HPDE6-E6E7 (cell line): ENCODE measurements around the gene MVB12B.
"Not testable (repeated sequence)": the region's sequence is repeated elsewhere in the genome, so short reads cannot be mapped to it uniquely, and the experiment has no call there.

Experiments used
- DNase-seq: peaks from one replicate; pipeline ENCODE4 v3.0.0; 2011; ENCODE audit warnings: missing footprints; ENCODE audit errors: extremely low spot score

MVB12B gene, protein sequence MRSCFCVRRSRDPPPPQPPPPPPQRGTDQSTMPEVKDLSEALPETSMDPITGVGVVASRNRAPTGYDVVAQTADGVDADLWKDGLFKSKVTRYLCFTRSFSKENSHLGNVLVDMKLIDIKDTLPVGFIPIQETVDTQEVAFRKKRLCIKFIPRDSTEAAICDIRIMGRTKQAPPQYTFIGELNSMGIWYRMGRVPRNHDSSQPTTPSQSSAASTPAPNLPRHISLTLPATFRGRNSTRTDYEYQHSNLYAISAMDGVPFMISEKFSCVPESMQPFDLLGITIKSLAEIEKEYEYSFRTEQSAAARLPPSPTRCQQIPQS

DNA sequence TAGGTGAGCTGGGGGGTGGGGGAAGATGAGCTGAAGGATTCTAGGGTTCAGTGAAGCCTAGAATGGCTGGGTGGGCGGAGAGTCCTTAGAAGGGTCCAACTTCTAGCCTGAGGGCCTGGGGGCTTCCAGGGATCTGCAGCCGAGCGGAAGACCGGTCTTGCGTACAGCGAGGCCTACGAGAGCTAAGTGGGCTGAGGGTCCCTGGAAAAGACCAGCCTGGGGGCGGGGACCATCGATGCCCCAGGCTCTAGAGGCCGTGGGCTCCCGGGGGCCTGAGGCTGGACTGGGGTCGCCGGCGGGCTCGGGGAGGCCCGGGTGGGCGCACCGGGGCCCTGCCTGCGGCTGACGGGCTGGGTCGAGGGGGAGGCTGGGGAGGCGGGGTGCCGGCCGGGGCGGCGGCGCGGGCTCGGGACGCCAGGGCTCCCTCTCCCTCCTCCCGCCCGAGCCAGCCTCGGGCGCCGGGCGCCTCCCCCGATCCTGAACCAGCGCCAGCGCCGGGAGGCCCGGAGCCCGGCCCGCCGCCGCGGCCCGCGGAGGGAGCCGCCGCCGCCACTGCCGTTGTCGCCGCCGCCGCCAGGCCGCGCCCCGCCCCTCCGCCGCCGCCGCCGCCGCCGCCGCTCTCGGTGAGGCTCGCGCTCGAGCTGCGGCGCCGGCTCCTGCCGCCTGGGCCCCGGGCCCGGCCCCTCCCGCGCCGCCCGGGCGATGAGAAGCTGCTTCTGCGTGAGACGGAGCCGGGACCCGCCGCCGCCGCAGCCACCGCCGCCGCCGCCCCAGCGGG, at the start of gene MVB12B:
TSS of gene MVB12B (plus strand) at position 602 of the 778 bp plus-strand sequence. CDS start at position 703, 101 bp downstream.
- peak; percentile 33 for DNase-seq

DNA sequence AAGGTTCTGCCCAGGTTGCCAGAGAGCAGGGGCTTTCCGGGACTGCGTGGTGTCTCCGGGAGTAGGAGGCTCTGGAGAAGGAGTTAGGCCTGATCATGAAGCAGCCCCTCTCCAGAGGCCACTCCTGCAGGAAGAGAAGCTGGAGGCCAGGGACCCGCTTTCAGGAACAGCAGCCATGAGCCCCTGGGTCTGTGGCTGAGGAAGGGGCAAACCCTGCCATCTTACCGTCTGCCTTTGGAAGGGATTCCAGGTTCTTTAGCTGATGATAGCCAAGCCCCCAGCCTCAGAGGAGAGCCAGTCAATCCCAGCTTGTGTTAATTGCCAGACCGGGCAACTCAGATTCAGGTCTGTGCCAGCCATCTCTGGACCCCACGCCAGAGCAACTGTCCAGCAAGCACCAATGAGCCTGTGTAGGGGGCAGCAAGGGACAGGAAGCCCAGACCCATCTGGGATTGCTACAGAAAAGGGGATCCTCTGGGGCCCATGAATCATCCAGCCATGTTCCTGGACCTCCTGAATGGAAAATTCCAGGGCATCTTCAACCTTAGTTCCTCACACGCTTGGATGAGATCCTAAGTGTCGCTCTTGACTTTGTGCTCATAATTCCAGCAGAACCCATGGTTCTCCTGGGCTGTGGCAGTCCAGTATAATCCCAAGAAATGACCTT, 42.7 kb upstream of the MVB12B start:
- DNase-seq, result no peak

DNA sequence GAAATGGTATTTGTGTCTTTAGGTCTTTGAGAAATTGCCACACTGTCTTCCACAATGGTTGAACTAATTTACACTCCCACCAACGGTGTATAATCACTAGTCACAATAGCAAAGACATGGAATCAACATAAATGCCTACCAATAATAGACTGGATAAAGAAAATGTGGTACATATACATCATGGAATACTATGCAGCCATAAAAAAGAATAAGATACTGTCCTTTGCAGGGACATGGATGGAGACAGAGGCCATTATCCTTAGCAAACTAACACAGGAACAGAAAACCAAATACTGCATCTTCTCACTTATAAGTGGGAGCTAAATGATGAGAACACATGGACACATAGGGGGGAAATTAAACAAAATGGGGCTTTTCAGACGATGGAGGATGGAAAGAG, 41.0 kb upstream of the MVB12B start:
- not testable (repeated sequence) for DNase-seq

DNA sequence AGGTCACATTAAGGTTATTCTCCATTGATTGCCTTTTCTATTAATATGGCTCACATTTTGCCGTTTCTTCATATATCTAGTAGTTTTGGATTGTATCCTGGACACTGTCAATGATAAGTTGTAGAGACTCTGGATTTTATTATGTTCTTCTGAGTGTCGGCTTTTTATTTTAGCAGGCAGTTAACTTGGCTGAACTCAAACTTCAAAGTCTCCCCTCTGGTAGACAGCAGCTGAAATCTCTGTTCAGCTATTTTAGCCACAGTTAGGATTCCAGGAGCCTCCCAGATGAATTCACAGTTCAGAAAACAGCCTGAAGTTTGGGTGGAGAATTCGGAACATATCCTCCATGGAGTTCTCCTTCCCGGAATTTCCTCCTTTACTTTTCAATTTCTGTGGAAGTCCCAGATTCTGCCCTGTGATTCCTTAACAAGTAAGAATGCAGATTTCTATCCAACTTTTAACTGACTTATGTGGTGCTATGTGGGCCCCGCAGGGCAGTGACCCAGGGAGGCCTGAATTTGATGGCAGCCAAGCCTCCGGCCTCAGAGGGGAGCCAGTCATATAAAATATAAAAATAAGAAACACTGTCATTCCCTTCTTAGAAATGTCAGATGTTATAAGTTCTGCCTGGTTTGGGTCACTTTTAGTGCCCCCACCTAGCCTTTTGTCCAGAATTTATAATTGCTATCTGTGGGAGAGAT, 39.3 kb upstream of the MVB12B start:
- DNase-seq, result no peak

DNA sequence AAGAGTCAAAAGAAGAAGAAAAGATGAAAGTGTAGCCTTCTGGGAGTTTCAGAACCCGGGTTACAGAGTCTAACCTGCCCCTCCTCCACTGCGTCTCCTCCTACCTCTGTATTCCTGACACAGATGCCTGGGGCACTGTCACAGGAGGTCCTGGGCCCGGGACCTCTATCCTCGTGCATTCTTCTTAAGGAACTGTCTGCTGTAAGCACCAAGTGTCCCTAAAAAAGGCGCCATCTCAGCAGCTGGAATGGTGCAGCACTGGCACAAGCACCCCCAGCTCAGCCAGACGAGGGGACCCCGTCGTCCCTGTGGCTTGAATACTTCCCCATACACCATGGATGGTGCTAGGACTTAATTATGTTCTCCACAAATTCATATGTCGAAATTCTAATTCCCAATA, 35.8 kb upstream of the MVB12B start:
- no peak for DNase-seq

DNA sequence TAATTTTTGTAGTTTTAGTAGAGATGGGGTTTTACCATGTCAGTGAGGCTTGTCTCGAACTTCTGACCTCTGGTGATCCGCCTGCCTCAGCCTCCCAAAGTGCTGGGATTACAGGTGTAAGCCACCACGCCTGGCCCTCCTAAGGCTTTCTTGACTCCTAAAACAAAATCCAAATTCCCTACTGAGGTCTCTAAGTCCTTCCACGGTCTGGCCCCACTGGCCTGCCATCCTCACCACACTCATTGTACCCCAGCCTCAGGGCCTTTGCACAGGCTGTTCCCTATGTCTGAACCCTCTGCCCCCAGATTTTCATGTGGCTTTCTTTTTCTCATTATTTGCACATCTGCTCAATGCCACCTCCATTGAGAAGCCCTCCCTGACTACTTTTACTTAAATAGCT, 34.7 kb upstream of the MVB12B start:
- DNase-seq, result no peak

DNA sequence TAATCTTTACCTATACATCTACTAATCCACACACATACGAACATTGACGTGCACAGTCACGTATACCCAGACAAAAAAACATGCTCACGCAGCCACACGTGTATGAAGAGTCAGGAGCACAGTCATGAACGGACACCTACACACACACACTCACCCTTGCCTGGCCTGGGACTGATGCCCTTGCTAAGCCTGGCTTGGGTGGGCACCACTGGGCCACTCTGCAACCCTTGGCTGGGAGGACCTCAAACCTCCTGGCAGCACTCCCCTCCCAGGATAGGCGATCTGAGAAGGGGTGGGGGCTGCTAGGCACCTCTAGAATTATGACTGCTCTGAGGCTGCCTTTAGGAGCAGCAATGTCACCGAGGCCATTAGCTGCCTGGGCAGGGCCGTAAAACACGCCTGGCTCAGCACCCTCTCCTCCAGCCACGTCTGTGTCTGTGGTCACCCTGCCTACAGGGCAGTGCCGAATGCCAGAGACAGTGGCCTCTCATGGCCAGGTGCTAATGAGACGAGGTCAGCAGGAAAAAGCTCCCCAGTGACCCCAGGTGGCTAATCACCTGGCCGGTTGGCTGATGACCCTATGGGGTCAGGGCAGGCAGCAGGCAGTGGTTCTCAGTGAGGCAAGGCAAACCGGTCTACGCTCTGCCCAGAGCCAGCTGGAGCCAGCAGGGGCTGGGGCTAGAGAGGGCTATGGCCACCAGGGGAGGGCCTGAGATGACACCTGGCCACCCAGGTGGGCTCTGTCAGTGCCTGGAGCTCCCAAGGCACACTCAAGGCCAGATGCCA, 33.7 kb upstream of the MVB12B start:
- no peak for DNase-seq

DNA sequence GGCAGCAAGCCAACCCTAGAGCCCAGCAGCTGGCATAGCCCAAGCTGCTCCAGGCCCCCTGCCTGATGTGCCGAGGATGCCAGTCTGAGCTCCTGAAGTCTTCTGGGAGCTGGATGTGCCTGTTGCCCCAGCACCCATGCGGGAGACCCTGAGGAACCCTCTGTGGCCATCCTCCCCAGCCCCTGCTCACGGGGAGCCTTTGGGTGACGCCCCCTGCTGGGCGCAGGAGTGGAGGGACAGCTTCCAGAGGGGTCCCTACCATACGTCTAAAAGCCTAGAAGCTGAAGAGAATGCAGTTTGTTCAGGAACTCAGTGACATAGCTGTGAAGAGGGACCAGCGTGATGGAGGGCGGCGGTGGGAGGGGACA, 33.1 kb upstream of the MVB12B start:
- DNase-seq, result no peak

DNA sequence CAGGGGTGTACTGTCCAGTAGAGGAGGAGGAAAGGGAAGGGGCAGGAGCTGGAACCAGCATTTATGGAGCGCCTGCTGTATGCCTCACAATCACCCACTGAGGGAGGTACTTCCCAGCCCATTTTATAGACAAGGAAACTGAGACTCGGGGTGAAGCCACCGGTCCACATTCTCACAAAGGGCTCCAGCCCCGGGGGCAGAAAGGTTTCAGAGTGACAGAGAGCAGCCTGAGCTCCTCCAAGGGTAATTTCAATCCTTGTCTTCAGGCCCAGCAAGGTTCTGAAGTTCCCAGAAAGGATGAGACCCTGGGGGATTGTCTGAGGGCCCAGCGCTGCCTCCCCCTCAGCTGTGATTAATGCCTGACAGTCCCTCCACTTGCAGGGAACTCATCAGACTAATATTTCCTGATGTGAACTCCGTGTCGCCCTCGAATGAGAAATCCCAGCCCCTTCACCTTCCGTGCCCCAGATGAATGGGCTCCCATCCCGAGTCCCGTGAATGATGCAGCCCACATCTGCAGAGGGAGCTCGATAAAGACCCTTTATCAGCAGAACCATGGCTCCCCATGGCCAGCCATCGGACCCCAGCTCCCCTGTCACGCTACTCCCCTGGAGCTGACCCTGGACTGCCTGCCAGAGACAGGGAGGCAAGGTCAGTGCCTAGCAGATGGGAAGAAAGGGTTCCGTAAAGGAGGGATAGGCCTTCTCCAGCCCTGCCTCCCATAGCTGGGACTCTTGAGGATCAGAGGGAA, 32.1 kb upstream of the MVB12B start:
- DNase-seq, result no peak

DNA sequence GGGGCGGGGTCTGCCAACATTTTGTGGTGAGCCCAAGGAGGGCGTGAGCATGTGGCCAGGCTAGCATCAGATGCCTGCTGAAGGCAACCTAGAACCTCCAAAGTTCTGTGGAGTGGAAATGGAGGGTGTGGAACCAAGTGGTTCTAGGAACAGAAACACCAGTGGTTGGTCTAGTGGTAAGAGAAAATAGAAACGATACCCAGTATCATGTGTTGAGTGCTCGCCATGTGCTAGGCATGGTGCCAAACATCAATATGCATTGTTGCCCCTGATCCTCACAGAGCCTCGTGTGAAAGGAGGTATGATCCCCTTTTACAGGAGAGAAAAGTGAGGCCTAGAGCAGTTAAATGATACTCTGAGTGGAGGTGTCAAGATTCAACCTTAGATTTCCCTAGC, 31.5 kb upstream of the MVB12B start:
- DNase-seq, result no peak

DNA sequence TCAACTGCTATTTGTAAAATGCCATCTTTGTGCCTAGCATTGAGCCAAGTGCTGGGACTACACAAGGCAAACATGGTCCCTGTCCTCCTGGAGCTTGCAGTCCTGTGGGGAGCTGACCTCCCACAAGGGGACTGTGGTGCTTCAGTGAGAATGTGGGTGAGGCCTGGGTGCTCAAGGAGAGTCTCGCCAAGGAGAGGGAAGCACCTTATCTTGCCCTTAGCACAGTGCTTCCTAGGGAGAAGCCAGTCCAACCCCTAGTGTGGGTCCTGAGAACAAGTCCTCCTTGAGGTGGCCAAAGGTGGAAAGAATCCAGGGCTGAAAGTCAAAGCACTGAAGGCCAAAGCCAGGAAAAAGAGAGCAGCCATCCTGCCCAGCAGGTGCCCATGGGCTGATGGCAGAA, 31.1 kb upstream of the MVB12B start:
- DNase-seq, result no peak

DNA sequence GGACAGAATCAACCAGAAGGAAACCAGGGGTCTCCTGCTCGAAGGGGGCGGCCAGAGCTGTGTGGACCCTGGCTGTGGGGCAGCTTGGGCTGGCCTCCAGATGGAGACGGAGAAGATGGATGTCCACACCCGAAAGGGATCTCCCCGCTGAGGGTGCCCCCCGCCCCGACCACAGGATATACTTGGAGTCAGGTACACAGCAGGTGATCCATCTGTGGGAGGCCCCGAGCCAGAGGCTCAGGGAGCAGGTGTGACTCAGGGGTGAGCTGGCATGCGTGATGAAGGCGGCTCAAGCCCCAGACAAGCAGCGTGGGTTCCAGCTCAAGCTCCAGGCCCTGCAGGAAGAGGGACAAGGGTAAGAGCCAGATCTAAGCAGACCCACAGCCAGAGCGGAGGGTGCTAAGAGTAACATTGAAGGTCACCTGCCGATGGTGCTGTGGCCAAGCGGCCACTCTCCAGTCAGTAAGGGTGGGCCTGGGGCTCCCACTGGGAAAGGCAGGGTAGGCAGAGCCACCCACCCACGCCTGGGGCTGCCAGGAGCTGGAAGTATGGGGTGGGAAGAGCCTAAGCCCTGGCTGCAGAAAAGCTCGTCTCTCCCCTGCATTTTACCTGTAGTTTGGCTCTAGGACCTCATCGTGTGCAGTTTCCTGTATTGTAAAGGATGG, 30.6 kb upstream of the MVB12B start:
- peak; percentile 61 for DNase-seq

DNA sequence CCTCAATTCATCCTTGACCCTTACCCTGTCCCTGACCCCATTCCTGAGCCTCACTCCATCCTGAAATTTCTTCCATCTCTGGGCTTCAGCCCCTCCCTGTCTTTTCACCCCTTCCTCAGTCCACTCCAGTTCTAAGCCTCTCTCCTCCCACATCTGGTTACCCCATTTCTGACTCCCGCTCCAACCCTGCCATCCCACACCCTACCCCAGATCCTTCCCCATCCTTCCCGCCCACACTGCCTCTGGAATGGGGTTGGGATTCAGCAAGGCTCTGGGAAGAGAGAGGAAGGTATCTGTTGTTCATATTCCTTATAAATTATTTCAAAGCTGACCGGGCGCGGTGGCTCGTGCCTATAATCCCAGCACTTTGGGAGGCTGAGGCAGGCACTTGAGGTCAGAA, 29.9 kb upstream of the MVB12B start:
- no peak for DNase-seq

DNA sequence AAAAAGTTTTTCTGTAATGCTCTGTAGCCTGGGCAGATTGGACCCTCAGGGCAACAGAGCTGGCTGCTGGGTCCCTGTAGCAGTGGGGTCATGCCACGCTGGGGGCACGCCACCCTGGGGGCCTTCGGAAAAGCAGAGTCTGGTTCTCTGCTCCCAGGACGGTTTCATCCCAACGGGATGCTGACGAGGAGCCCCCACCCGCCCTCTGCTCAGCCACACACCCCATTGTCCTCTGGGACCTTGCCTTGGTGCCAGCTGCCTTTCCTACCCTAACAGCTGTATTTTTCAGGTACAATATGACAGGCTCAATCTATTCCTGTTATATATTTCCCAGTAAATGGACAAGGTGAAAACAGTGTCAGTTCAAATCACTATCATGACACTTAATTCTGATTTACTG, 29.0 kb upstream of the MVB12B start:
- no peak for DNase-seq

DNA sequence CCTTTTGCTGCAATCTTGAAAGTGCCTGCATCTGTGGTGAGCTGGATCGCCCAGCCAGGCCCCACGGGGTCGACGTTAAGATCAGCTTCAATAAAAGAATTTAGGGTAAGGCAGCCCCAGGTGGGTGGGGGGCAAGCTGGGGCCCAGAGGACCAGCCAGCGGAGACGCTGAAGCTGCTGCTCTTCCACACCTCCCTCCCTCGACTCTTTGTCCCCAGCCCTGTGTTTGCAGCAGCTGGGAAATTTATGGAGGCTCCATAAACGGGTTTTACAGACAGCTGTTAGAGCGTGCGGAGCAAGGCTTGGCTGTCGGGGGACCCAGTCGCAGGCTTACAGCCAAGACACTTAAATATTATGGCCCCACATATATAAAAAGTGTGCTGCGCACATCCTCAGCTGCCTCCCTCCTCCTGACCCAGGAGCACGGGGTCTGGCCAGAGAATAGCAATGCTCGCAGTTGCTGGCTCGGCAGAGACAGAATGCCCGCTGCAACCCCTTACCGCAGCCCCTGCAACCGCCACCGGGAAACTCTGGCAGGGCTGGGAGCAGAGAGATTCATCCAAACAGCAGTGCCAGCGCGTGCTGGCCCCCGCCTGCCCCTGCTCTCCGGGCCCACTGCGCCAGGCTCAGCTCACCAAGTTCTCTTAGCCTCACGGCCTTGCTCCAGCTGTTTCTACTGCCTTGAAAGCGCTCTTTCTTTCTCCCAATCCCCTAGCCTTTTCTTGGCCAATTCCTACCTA, 28.4 kb upstream of the MVB12B start:
- DNase-seq, result no peak

DNA sequence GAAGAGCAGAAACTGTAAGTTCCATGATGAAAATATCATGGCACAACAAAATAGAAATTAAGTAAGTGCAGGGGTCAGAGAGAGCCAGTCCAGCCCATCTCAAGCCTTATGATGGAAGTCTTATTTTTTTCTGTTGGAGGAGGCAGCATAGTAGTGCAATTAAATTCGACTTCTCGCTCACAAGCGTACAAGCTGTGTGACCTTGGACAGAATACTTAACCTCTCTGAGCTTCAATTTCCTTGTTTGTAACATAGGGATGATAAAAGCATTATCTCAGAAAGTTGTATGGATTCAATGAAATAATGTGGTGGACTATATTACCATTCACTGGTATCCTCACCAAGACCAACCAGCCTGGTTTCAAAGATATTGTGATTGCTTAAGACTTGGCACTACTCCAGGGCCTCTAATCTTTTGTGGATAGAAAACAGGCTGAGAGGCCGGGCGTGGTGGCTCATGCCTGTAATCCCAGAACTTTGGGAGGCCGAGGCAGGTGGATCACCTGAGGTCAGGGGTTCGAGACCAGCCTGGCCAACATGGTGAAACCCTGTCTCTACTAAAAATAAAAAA, 26.8 kb upstream of the MVB12B start:
- DNase-seq, result no peak

DNA sequence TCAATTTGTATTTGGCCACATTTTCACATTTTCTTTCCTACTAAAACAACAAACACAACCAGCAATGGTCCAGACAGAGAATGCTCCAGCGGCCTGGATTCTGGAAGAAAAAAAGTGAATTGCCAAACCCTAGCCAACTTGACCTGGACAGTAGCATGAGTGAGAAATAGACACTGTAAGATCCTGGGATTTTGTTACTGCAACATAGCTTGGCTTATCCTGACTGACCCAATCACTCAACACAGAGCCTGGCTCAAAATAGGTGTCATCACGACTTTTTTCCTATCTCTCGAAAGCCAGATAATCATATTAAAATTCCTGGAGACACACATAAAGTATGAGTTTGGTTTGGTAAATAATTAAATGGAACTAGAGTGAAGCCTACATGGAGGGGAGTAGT, 25.4 kb upstream of the MVB12B start:
- no peak for DNase-seq

DNA sequence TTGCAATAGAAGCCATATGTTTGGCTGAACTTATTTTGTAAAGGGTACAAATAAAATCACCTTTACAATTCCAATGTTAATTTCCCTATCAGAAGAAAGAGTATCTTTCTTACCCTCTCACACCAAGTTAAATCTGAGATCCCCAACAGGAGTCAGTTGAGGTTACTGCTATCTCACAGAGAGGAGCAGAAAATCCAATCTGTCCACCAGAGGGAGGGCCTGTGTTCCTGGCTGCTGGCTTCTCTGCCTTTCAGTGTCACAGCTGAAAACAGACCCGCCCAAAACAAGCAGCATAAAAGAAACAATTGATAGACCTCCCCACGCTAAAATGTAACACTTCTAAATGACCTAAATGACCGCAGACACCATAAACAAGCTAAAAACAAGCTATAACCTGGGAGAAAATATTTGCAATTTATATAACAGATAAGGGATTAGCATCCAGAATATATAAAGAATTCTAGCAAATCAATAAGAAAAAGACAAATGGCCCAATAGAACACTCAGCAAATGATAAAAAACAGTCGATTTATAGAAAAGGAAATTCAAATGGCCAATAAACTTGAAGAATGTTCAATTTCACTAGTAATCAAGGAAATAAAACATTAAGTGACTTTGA, 24.5 kb upstream of the MVB12B start:
- peak; percentile 56 for DNase-seq

DNA sequence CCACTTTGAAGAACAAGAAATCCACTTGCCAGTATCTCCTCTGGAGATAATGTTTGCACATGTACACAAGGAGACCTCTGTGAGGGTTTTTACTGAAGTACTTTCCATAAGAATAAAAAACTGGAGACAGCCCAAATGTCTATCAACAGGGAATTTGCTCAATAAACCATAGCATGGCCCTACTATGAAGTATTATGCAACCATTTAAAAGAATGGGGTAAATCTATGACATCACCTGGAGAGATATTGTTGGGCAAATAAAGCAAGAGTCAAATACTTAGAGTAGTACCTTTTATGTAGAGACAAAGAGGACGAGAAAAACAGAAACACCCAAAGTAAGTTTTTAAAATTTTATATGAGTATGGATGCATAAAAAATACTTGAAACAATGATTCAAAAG, 23.9 kb upstream of the MVB12B start:
- no peak for DNase-seq
